A549 (cell line): Measurements from ENCODE around the gene IL10RA.

ENCODE experiments used
- ESRRA ChIP-seq: fragments of 150-350 bp; IDR thresholded peaks from 2 replicates; pipeline ENCODE4 v1.6.1; 2014; ENCODE audit warnings: mild to moderate bottlenecking, low read length, borderline replicate concordance
- POLR2A ChIP-seq: IDR thresholded peaks from 2 replicates; pipeline ENCODE4 v1.6.1; 2012; ENCODE audit warnings: mild to moderate bottlenecking, low read length
- RCOR1 ChIP-seq: fragments of 150-350 bp; IDR thresholded peaks from 2 replicates; pipeline ENCODE4 v1.6.1; 2014; ENCODE audit warnings: antibody characterized with exemption, low read length, low read depth
- TF ChIP-seq, protein P1 (sequence below): fragments of >200 bp; sonication (Bioruptor Twin); formaldehyde crosslinking; IDR thresholded peaks from 3 replicates; pipeline ENCODE4 v1.5.1; 2016

DNA sequence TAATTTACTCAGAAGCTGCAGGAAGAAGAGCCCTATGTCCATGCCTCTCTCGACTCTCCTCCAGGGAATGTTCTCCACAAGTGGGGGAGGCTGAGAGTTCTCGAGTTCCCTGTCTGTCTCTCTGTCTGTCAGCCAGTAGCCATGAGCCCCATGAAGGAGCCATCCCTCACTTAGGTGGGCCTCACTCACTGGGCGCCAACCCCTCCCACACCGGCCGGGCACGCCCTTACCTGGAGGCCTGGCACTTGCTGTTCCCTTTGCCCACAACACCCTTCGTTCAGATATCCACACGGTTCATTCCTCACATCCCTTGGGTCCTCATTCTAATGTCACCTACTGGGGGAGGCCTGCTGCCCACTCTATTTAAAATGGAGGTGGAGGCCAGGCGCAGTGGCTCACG is 14.2 kb upstream of the IL10RA start:
- TF ChIP-seq, protein P1, sequence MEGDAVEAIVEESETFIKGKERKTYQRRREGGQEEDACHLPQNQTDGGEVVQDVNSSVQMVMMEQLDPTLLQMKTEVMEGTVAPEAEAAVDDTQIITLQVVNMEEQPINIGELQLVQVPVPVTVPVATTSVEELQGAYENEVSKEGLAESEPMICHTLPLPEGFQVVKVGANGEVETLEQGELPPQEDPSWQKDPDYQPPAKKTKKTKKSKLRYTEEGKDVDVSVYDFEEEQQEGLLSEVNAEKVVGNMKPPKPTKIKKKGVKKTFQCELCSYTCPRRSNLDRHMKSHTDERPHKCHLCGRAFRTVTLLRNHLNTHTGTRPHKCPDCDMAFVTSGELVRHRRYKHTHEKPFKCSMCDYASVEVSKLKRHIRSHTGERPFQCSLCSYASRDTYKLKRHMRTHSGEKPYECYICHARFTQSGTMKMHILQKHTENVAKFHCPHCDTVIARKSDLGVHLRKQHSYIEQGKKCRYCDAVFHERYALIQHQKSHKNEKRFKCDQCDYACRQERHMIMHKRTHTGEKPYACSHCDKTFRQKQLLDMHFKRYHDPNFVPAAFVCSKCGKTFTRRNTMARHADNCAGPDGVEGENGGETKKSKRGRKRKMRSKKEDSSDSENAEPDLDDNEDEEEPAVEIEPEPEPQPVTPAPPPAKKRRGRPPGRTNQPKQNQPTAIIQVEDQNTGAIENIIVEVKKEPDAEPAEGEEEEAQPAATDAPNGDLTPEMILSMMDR: no peak
- TF ChIP-seq RCOR1 (no peak), POLR2A (no peak), ESRRA (no peak)
